GM19043 (cell line): ENCODE measurements around the gene HYAL3.
"Not testable (repeated sequence)": the region's sequence is repeated elsewhere in the genome, so short reads cannot be mapped to it uniquely, and the experiment has no call there.

Experiments used
- ATAC-seq: cut with Tn5 transposase; IDR thresholded peaks from one replicate; pipeline ENCODE4 v1.9.1; 2021; ENCODE audit warnings: low read depth; ENCODE audit not compliant: unreplicated experiment

HYAL3 gene

DNA sequence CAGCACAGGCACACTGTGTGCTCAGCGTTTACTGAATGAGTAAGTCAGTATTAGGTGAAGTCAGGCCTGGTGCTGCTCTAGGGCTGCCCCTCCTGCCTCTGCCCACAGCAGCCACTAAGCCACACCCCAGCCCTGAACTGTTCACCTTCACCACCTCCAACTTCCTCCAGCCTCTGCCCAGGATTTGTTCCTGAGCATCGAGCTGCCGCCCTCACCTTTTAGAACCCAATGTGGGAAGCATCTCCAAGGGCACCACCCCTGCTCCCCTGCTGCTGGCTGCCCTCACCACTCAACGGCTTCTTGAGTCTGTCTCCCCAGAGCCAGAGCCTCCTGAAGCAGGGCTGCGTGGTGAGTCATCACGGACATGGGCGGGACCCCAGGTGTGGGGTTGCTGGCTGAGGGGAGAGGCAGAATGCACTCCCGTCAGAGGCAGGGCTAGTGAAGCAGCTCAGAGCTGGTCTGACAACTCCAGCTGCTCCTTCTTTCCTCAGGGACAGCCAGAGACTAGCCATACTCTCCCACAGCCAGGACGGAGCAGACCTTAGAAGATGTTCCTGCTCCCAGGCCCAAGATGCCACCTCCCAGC, 17.5 kb upstream of the HYAL3 start:
- ATAC-seq: no peak

DNA sequence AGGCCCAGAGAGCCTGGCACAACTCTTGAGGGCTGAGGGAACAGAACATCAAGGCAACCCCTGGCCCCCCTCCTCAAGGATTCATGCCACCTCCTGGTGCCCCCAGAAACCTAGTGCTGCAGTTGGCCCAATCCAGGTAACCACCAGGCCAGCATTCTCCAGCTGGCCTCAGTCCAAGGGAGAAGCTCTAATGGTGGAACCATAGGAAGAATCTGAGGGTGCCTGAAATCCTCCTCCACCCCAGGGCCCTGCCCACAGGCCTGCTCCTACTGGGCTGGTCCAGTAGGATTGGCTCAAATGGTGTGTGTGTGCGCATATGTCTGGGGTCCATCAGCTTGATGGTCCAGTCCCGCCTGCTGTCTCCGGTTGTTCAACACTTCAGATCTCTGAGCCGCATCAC, 15.6 kb upstream of the HYAL3 start:
- ATAC-seq: no peak

DNA sequence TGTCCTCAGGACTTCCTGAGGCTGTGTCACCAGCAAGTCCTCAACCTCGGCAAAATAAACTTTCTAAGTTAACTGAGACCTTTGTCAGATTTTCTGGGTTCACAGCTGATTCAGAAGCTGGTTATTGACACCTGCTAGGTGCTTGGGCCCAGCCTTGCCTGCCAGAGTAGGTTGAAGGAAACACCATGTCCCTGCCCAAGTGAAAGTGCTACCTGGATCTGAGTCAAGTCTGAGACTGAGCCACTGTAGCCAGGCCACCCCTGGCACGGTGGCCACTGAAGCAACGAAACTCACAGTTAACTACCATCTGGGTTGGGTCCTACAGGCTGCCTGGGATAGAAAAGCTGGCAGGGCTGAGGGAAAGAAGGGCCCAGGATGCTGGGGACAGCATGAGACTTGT, 15.1 kb upstream of the HYAL3 start:
- no peak for ATAC-seq

DNA sequence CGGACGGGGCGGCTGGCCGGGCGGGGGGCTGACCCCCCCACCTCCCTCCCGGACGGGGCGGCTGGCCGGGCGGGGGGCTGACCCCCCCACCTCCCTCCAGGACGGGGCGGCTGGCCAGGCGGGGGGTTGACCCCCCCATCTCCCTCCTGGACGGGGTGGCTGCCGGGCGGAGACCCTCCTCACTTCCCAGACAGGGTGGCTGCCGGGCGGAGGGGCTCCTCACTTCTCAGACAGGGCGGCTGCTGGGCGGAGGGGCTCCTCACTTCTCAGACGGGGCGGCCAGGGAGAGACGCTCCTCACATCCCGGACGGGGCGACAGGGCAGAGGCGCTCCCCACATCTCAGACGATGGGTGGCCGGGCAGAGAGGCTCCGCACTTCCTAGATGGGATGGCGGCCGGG, 12.8 kb upstream of the HYAL3 start:
- ATAC-seq: not testable (repeated sequence)

GRCh38 chr3:50304601-50305000, 5.4 kb upstream of the HYAL3 start:
- ATAC-seq: no peak

GRCh38 chr3:50303013-50303815, 4.0 kb upstream of the HYAL3 start, which contains the start of gene HYAL1:
HYAL1 (minus strand) TSS chr3:50303574; CDS start chr3:50302956, 618 bp downstream.
- ATAC-seq: no peak

DNA sequence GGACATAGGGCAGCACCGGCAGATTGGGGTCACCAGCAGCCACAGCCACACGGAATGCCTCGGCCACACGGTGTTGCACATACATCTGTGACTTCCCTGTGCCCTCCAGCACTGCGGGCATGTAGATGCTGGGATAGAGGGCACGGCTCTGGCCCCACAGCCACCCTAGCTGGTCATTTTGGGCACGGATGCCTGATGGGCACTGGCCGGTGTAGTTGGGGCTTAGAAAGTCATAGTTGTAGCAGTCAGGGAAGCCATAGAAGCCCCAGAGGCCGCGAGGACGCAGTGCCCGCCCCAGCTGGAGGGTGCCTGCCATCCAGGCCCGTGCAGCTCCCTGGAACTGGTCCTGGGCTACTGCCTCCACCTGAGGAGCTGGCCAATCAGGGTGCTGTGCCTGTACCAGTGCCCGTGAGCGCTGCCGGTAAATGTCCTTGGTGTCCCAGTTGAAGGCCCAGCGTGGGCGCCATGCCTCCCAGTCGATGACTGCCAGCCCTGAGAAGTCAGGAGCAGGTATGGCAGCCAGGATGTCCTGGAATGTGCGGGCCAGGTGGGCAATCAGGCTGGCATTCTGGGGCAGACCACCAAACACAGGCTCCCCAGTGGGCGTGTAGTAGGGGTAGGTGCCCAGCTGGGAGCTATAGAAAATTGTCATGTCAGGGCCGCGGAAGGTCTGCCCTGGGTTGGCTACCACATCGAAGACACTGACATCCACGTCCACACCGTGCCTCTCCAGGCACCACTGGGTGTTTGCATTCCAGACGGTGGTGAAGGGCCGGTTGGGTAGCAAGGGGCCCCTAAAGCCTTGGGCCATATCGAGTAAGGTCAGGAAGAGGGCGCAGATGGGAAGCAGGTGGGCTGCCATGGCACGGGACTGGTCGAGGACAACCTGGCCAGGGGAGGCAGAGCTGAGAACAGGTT, 3.1 kb upstream of the HYAL3 start:
- no peak for ATAC-seq

DNA sequence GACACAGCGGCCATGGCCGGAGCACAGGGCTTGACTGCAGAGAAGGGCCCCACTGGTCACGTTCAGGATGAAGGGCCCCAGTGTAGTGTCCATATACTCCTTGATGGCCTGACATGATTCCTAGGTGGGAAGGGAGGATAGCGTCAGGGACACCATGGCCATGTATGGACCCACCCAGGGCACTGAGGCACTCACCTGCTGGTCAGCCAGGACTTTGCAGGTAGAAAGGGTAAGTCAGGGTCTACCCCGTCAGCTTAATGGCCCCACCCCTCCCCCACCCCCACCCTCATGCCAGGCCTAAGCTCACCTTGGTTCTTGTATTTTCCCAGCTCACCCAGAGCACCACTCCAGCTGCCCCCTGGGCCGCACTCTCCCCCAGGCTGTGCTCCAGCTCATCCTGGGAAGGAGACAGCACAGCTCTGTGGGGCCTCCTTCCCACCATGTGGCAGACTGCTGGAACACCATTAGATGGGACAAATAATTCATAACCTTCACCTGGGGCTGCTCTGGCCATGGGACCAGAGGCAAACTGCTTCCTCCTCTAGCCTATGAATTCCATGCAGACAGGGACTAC, 1.6 kb upstream of the HYAL3 start:
- no peak for ATAC-seq

DNA sequence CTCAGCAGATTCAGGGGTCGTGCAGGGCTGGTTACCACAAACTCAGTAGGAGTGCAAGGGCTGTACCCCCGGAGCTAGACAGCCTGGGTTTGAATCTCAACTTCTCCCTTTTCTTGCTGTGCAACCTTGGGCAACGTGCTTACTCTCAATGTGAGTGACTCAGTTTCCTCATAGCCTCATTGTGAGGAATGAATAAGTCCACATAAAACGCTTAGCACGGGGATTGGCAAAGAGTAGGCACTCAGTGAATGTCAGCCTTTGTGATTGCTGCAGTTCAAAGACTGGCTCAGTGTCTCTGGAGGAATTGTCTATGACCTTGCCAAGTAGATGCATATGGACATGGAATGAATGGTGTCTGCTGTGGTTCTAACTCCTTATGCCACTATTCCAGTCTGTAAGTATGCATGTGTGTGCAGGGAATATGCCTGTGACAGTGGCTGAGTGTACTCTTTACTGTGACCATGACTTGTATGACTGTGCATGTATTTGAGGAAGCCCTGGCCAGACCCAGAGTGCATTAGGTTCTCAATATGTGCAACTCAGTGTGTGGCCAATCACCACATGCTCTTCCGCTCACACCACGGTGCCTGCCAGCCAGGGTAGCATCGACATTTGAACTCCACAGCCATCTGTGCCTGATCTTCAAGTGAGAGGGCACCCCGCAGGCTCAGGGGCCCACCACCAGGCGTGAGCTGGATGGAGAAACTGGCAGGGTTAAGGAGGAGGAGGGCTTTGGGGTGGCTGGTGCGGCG, 900 bp upstream of the HYAL3 start:
- no peak for ATAC-seq

- ATAC-seq: no peak
Measured at GRCh38 chr3:50299638-50299928, 378 bp upstream of the HYAL3 start.

DNA sequence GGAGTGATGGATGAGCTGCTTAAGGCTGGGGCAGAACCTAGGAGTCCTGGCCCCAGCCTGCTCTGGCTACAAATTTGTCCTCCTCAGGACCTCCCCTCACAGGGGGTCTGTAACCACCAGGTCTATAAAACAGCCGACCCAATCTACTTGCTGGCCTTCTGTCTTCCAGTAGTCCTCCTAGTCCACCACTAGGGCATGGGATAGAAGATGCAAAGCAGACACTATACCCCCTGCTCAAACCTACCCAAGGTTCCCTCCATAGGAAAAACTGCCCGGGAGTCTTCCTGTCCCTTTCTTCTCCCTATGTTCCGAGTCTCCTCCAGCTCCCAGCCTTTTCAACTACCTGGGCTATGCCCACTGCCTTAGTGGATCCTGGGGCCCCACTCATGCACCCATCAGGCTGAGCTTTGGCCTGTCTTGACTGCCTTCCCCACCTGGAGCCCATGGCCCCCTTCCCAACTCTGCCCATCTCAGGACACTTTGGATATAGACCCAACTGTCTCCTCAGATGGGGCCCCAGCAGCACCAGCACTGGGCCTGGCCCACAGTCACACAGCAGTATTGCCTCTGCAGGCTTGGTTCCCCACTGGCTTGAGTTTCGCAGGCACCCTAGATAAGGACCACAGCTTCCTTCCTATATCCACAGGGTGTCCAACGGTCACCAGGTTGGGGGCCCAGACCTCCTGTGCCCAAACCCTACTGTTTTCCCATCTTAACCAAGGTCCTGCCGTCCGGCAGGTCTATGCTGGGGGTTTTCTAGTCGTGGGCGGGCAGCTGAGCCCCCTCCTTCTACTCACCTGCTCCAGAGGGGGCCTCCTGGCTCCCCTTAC, 1.1 kb downstream of the HYAL3 start:
- no peak for ATAC-seq

- no peak for ATAC-seq
Measured at GRCh38 chr3:50297384-50297775, 1.8 kb downstream of the HYAL3 start.

DNA sequence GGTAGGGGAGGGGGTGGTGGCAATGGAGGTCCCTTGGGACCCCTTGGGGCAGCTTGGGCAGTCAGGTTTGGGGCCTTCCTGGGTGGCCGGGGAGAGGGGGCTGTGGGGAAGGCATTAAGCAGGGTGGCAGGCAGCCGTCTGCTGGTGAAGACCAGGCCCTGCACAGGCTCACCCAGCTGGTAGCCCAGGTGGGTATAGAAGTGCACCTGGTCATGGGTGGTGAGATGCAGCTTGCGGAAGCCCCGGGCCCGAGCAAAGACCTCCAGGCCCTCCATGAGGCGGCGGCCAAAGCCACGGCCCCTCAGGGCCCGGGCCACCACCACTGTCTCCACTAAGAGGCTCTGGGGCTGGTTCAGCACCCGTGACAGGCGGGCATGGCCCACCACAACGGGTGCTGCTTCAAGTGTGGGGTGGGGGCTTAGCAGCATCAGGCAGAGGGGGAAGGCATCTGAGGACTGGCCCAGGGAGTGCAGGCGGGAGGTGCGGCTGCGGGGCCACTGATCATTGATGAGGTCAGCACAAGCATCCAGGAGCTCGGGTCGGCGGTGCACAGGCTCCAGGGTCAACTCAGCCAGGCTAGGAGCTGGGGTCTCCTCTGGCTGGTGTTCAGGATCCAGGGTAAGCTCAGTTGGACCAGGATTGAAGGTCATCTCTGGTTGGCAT, 2.4 kb downstream of the HYAL3 start:
- no peak for ATAC-seq

DNA sequence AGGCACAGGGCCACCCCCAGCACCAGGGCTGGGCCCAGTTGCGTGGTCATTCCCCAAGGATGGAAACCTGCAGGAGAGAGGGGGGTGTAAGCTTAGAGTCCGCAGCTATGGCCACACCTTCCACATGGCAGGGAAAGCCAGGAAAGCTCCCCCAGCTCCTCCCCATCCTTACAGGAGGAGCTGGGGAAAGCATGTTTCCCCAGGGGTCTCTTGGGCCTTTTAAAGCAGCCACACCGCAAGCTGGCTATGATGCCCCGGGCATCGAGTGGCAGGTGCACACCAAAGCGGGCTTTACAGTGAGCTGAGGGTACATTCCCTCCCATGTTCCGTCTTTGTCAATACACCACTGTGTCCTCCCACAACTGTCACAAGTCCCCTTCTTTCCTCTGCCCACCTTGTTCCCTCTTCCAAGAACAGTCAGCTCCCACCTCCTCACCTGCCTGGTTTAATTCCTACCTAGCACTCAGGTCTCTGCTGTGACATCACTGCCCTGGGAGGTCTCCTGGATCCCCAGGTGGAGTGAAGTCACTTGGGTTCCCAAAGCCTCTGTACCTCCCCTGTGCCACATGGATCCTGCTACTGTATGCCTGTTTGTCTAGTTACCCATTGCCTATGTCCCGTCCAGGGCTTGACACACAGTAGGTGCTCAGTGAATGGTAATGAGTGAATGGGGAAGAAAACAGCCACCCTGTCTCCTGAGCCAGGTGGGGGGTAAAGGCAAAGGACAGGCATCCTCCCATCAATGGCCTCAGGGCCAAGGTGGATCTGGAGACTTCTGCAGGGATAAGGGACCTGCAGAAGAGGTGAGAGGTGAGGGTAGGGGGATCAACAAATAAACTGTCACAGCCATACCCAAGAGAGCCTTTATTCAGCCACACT, 3.4 kb downstream of the HYAL3 start:
- ATAC-seq: no peak

GRCh38 chr3:50294492-50295403, 4.5 kb downstream of the HYAL3 start:
- no peak for ATAC-seq

GRCh38 chr3:50294089-50294488, 5.1 kb downstream of the HYAL3 start:
- ATAC-seq: no peak
